ENCODE results near the gene CAMK4.

DNA sequence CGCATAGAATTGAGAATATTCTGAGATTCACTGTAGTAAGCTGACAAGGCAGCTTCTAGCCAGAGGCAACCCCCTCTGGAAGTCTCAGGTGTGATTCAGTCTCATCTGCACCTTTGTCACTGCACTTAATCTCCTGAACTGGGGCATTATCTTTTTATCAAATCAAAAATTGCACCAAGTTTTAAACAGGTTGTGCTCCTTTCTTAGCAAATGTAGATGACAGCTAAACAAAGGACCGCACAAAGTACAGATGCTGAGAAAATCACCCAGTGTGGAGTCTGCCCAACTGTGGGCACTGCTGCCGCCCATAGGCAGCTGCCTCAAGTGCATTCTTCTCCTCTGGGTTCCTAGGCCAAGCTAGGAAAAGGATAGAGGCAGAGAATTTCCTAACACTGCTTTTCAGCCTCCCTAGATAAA lies 237.1 kb downstream of the CAMK4 start:
- TF ChIP-seq CTCF (IDR thresholded peaks at IDR 0.05; ENCODE audit: control extremely low read depth in 1 of 3, insufficient read depth in 1 of 3, low read depth in 1 of 3, low read length in 3 of 3) (peak; percentile 79 to 90 (median 85)), POLR2A (IDR thresholded peaks at IDR 0.05; ENCODE audit: control extremely low read depth in 1 of 2, low read depth in 2 of 2, low read length in 2 of 2) (no peak), EP300 (IDR thresholded peaks at IDR 0.05; ENCODE audit: borderline replicate concordance in 1 of 2, low read depth in 2 of 2, low read length in 2 of 2) (no peak), ZNF274 (IDR thresholded peaks at IDR 0.05; ENCODE audit: borderline replicate concordance, extremely low read depth, low read length) (no peak), SIX5 (IDR thresholded peaks at IDR 0.05; ENCODE audit: low read depth, low read length) (no peak), SUZ12 (IDR thresholded peaks at IDR 0.05; ENCODE audit: low read length) (no peak), YY1 (IDR thresholded peaks at IDR 0.05; ENCODE audit: low read depth, low read length) (no peak), TEAD4 (IDR thresholded peaks at IDR 0.05; ENCODE audit: low read depth, low read length) (peak; percentile 59; the same call in 1 of the 2 replicates), JUND (IDR thresholded peaks at IDR 0.05; ENCODE audit: low read length) (no peak), EZH2 (IDR thresholded peaks at IDR 0.05; ENCODE audit: low read depth, low read length, severe bottlenecking) (no peak)
- TF ChIP-seq, protein P1, sequence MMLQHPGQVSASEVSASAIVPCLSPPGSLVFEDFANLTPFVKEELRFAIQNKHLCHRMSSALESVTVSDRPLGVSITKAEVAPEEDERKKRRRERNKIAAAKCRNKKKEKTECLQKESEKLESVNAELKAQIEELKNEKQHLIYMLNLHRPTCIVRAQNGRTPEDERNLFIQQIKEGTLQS (IDR thresholded peaks at IDR 0.05; ENCODE audit: insufficient read depth, low read depth, low read length): no peak

Data from H1 (cell line).